Measurements from ENCODE around the gene PRDM11.

DNA sequence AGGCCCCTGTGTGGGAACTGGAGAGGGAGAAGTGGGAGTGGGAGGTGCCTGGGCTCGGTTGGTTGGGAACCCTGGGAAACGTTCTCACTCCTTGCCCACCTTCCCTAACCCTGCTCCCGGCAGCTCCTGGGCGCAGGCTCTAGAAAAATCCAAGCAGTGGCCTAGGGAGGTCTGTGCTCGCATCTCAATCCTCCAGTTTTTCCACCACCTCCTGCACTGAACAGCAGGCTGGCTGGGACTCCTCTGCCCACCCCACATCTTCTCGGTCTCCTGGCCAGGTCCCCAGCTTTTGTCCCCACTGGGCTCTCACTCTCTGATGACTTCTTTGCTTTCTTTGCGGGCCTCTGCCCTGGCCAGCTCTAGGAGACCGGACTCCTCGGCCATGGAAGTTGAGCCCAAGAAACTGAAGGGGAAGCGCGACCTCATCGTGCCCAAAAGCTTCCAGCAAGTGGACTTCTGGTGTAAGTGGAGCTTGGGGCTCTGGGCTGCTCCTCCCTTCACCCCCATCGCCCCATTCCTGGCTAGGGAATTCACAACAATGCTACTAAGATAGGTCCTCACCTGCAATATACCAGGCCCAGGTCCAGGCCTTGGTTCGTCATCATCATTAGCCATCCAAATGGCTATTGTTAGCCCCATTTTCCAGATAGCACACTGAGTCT lies 35.6 kb downstream of the PRDM11 start:
- TF ChIP-seq, protein P1, sequence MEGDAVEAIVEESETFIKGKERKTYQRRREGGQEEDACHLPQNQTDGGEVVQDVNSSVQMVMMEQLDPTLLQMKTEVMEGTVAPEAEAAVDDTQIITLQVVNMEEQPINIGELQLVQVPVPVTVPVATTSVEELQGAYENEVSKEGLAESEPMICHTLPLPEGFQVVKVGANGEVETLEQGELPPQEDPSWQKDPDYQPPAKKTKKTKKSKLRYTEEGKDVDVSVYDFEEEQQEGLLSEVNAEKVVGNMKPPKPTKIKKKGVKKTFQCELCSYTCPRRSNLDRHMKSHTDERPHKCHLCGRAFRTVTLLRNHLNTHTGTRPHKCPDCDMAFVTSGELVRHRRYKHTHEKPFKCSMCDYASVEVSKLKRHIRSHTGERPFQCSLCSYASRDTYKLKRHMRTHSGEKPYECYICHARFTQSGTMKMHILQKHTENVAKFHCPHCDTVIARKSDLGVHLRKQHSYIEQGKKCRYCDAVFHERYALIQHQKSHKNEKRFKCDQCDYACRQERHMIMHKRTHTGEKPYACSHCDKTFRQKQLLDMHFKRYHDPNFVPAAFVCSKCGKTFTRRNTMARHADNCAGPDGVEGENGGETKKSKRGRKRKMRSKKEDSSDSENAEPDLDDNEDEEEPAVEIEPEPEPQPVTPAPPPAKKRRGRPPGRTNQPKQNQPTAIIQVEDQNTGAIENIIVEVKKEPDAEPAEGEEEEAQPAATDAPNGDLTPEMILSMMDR (IDR thresholded peaks at IDR 0.05) = no peak
- no peak for TF ChIP-seq EP300 (IDR thresholded peaks at IDR 0.05)
